Superior temporal gyrus (tissue), 1 donor: ENCODE measurements around the gene CTBP1.
"Not testable (repeated sequence)": the region's sequence is repeated elsewhere in the genome, so short reads cannot be mapped to it uniquely, and the experiment has no call there.

ENCODE experiments used
- DNase-seq: peaks from one replicate; pipeline ENCODE4 v3.0.0-alpha.2; 2016; ENCODE audit errors: extremely low spot score

The CTBP1 gene

GRCh38 chr4:1248245-1249147 is at the start of gene CTBP1:
CTBP1 (minus strand) TSS chr4:1249130; CDS start chr4:1241331, 7,799 bp downstream.
- DNase-seq: peak; percentile 74

GRCh38 chr4:1298461-1298860 is 49.5 kb upstream of the CTBP1 start:
- no peak for DNase-seq

- no peak for DNase-seq
Measured at GRCh38 chr4:1297456-1298325, 48.8 kb upstream of the CTBP1 start.

- no peak for DNase-seq
Measured at GRCh38 chr4:1297023-1297395, 48.1 kb upstream of the CTBP1 start.

GRCh38 chr4:1296324-1297022 is 47.5 kb upstream of the CTBP1 start:
- no peak for DNase-seq

- DNase-seq: no peak
Measured at GRCh38 chr4:1295405-1296055, 46.6 kb upstream of the CTBP1 start.

- no peak for DNase-seq
Measured at GRCh38 chr4:1294891-1295290, 46.0 kb upstream of the CTBP1 start.

GRCh38 chr4:1294424-1294823 is 45.5 kb upstream of the CTBP1 start:
- DNase-seq: no peak

GRCh38 chr4:1293991-1294390 is 45.1 kb upstream of the CTBP1 start:
- no peak for DNase-seq

- no peak for DNase-seq
Measured at GRCh38 chr4:1293531-1293941, 44.6 kb upstream of the CTBP1 start.

GRCh38 chr4:1292703-1293011 is 43.7 kb upstream of the CTBP1 start:
- DNase-seq: not testable (repeated sequence)

GRCh38 chr4:1291996-1292702 is 43.2 kb upstream of the CTBP1 start:
- no peak for DNase-seq

- no peak for DNase-seq
Measured at GRCh38 chr4:1291091-1291490, 42.2 kb upstream of the CTBP1 start.

- DNase-seq: no peak
Measured at GRCh38 chr4:1290165-1290977, 41.4 kb upstream of the CTBP1 start.

- peak; percentile 98 for DNase-seq
Measured at GRCh38 chr4:1289207-1290164, 40.6 kb upstream of the CTBP1 start, which contains the start of gene MAEA. MAEA (plus strand) TSS chr4:1289891; CDS start chr4:1289914, 23 bp downstream.

GRCh38 chr4:1288786-1289185 is 39.9 kb upstream of the CTBP1 start:
- no peak for DNase-seq

GRCh38 chr4:1285790-1286553 is 37.0 kb upstream of the CTBP1 start:
- DNase-seq: no peak

- DNase-seq: no peak
Measured at GRCh38 chr4:1285151-1285789, 36.3 kb upstream of the CTBP1 start.
